CD4-positive, alpha-beta T cell treated with Interleukin-17A for 4 hours (primary cell): ENCODE results near the gene KLF11.
"Not testable (repeated sequence)": the region's sequence is repeated elsewhere in the genome, so short reads cannot be mapped to it uniquely, and the experiment has no call there.

Source experiments
- DNase-seq: peaks from one replicate; pipeline ENCODE4 v3.0.0-alpha.2; 2020; ENCODE audit warnings: mixed read lengths

The KLF11 gene

DNA sequence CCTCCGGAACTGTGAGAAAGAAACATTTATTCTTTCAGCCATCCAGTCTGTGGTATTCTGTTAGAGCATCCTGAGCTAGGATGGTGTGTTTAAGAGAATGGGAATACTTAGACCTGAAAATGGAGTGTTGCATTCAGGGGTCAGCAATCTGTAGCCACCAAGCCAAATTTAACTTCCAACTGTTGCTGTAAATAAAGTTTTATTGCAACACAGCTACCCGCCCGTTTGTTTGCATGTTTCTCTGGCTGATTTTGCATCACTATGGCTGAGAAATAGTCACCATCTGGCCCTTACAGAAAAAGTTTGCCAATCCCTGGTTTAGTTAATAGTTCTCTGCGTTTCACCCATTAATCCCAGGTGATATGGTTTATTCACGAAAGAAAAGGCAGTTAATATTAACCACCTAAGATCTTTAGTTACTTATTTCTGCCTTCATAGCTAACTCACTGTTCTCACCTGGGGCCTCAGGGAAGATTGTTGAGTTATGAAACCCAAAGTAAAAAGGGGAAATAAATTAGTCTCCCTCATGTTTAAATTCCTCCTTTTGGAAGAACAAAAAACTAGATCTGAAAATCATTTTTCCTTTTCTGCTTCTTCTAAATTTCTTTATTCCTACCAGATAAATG, 46.3 kb downstream of the KLF11 start:
- no peak for DNase-seq

DNA sequence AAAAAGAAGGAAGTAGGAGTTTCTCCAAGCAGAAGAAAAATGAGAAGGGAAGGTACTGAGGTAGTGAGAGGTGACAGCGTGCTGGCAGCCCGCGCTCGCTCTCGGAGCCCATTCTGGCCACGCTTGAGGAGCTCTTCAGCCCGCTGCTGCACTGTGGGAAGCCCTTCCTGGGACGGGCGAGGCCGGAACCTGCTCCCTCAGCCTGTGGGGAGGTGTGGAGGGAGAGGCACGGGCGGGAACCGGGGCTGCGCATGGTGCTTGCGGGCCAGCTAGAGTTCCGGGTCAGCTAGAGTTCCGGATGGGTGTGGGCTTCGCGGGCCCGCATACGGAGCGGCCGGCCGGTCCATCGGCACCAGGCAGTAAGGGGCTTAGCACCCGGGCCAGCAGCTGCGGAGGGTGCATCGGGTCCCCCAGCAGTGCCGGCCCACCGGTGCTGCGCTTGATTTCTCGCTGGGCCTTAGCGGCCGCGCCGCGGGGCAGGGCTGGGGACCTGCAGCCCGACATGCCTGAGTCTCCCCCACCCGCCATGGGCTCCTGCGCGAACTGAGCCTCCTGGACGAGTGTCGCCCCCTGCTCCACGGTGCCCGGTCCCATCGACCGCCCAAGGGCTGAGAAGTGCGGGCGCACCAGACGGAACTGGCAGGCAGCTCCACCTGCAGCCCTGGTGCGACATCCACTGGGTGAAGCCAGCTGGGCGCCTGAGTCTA, 48.0 kb downstream of the KLF11 start:
- DNase-seq: peak; percentile 10

DNA sequence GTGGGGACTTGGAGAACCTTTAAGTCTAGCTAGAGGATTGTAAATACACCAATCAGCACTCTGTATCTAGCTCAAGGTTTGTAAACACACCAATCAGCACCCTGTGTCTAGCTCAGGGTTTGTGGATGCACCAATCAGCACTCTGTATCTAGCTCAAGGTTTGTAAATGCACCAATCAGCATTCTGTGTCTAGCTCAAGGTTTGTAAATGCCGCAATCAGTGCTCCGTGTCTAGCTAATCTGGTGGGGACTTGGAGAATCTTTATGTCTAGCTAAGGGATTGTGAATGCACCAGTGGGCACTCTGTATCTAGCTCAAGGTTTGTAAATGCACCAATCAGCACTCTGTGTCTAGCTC, 48.5 kb downstream of the KLF11 start:
- not testable (repeated sequence) for DNase-seq

DNA sequence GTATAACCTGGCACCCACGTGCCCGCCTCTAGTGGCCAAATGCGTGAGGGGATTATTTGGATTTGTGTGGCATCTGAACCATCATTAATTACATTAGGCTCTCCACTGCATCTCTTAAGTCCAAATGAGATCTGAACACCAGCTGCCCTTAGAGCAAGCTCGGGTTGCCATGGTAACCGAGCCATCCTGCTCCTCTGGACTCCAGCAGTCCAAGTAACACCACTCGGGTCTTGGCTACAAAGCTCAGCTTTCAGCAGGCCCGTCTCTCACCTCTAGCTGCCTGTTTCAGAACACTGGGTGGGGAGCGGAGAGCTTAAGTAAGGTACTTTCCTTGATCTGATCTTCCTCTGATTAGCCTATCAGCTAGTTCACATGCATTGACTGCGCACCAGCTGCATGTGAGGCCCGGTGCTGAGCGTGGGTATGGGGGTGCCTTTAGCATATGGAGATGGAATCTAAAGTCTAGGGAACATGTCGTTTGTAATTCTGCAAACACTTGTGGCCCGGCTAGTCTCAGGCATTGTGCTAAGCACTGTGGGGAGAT, 51.0 kb downstream of the KLF11 start:
- no peak for DNase-seq

DNA sequence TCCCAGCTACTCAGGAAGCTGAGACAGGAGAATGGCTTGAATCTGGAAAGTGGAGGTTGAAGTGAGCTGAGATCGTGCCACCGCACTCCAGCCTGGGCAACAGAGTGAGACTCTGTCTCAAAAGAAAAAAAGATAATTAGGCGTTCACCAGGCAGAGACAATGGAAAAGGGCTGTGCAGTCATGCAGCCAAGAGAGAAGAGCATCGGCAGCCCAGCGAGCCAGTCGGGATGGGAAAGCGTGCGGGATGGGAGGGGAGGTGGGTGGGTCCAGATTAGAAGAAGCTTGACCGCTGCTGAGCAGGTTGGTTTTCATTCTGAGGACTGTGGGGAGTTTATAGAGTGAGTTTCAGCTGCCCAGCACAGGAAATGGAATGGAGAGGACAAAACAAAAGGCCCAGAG, 51.8 kb downstream of the KLF11 start:
- no peak for DNase-seq

DNA sequence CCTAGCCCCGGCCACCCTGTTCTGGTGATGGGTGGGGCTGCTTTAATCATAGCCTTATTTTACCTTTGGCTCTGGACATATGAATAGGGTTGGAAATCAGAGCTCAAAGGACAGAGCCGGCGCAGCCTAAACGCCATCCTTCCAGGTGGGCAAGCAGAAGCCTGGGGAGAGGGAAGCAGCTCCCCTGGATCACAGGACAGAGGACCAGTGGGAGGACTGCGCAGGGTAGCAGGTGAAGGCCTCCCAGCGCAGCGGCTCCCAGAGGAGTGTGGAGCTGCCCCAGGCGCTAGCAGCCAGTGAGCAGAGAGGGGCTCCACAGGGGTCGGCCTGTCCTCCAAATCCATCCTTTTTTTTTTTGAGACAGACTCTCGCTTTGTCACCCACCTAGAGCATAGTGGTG, 53.3 kb downstream of the KLF11 start:
- DNase-seq: no peak

DNA sequence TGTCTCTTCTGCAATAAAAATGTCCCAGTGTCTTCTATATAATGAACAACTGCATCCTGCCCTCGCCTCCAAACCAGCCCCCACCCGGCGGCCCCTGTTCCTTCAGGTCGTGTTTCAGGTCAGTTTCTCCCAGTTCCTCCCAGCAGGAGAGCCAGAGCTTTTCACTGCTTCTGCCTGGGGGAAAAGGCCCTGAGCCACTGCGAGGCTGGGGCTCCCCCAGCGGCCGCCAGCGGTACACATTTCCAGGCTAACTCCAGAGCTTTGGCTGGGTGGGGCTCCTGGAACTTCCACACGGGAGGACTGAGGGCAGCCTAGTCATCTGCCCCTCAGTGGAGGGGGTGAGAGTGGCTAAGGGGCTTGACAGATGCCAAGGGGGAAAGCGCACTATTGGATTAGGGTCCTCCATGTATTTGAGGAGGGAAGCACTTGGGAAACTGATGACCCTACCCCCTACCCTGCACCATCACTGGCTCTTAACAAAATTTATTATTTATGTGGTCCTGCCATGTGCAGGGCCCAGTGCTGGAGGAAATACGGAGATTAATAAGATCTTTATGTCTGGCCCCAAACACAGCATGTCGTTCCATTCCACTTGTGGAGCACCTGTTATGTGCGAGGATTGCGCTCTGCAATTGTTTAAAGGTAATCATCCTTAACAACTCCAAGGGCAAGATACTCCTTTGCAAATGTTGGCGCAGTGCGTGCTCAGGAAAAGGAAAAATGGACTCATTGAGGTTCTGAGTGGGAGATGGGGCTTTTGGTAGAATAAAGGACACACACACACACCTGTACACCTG, 54.2 kb downstream of the KLF11 start:
- DNase-seq: peak; percentile 45

DNA sequence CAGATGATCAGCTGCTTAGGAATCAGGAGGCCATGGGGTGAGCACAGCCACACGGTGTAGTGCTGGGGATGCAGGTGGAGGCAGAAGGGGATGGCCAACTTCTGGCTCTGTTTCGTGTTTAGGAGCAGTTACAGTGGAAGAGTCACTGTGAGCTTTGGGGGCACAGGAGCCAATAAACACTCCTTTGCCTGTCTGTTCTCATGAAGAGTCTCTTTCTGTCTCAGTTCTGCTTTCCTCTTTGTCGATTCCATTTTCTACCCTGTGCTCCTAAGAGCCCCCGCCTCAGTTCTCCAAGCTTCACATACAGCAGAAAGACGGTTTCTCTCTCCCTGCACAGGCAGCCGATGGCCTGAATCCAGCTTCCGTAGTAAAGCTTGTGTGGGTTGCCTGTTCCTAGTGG, 58.1 kb downstream of the KLF11 start:
- no peak for DNase-seq

DNA sequence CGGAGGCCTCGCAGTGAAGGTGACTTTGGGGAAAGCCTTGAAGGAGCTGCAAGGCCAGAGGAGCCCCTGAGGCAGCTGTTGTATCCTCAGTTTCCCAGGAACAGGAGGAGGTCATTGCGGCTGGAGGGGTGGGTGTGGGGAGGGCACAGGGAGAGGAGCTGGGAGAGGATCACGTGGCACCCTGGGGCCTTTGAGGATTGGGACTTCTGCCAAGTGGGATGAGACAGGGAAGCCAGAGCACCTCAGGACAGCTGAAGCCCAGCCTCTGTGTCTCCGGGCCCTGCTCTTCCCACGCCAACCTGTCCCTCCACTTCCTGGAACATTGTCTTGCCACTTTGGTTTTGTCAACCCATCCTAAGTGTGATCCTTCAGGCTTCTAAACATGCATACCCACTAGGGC, 59.8 kb downstream of the KLF11 start:
- DNase-seq: no peak
